ENCODE measurements around the gene ANK2. TPM values are rescaled to one million over a fixed set of nuclear protein-coding genes. Genes with fewer than 3 reads are reported as not detected.

The ANK2 gene
- total and polyA plus RNA-seq, 2 donors from 2014 or later: 21.1 to 125 TPM

GRCh38 chr4:113016377-113016776 lies 33.1 kb upstream of the ANK2 start:
- H3K27me3 ChIP-seq (ENCODE audit: control insufficient read depth, insufficient read depth, low read length): no peaks in the 10 kb centered on the region
- intact Hi-C loops (cut with DNase I): no loop called here
- no peak for FAIRE-seq

DNA sequence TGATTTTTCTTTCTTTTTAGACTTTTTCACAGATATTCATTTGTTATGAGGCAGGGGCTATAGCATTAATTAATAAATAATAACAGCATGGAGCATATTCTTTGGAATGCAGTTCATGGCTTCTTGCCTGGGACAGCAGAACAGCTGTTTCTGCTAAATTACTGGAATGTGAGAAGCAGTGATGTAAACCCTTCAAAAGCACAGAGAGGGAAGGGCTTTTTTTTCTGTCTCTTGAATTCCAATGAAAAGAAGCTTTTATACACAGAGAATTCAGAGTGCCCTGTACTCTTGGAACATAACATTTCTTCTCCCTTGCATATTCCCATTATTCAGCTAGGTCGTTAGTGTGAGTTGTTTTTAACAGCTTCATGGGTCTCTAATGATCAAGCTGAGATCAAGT lies 28.5 kb upstream of the ANK2 start:
- intact Hi-C loops (cut with DNase I): no loop called here
- H3K4me1 ChIP-seq (ENCODE audit: control insufficient read depth in 2 of 3, insufficient read depth in 2 of 3, low read depth in 1 of 3, low read length in 3 of 3): no peaks in the 10 kb centered on the region
- no peak overlapping the region for H3K27ac ChIP-seq (ENCODE audit: low read depth in 2 of 2, low read length in 2 of 2)
- no peaks in the 10 kb centered on the region for H3K27me3 ChIP-seq (ENCODE audit: control insufficient read depth, insufficient read depth, low read length)
- H3K4me3 ChIP-seq (ENCODE audit: low read length in 3 of 3): no peak overlapping the region
- no peaks in the 10 kb centered on the region for H3K36me3 ChIP-seq (ENCODE audit: control insufficient read depth in 2 of 3, insufficient read depth in 3 of 3, low read length in 3 of 3)
- TF ChIP-seq CTCF (IDR thresholded peaks at IDR 0.05; ENCODE audit: borderline replicate concordance, extremely low read depth, insufficient read depth): no peak
- H3K9me3 ChIP-seq (ENCODE audit: control insufficient read depth in 2 of 3, insufficient read depth in 1 of 3, low read length in 3 of 3): no peaks in the 10 kb centered on the region
- H3K9ac ChIP-seq (ENCODE audit: low read length in 3 of 3): no peak overlapping the region
- no peak for FAIRE-seq
- DNase-seq: peak in 2 of 5 donors; percentile 38 to 75

More at GRCh38 chr4:113016377-113016776, 33.1 kb upstream of the ANK2 start:
- no peaks in the 10 kb centered on the region for H3K36me3 ChIP-seq (ENCODE audit: control insufficient read depth in 2 of 3, insufficient read depth in 3 of 3, low read length in 3 of 3)
- no peak for TF ChIP-seq CTCF (IDR thresholded peaks at IDR 0.05; ENCODE audit: borderline replicate concordance, extremely low read depth, insufficient read depth)
- DNase-seq: no peak
- H3K9ac ChIP-seq (ENCODE audit: low read length in 3 of 3): no peak overlapping the region
- H3K9me3 ChIP-seq (ENCODE audit: control insufficient read depth in 2 of 3, insufficient read depth in 1 of 3, low read length in 3 of 3): no peaks in the 10 kb centered on the region
- H3K4me1 ChIP-seq (ENCODE audit: control insufficient read depth in 2 of 3, insufficient read depth in 2 of 3, low read depth in 1 of 3, low read length in 3 of 3): no peaks in the 10 kb centered on the region
- no peak overlapping the region for H3K27ac ChIP-seq (ENCODE audit: low read depth in 2 of 2, low read length in 2 of 2)
- H3K4me3 ChIP-seq (ENCODE audit: low read length in 3 of 3): no peak overlapping the region

DNA sequence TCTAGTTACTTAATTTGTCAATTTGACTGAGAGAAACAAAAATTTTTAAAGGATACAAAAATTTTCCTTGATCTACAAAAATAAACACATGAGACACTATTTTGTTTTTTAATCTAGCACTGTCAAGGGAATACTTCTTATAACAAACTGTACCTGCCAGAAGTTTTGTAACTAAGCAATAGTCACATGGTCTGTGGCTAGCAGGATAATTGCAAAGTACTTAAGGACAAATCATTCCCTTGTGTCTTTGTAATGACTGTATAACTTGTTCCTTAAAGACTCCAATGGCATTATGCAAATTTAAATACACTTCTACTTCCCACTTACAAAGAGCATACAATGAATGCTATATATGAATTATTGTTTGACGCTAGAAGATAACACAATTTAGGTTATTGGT lies 25.1 kb upstream of the ANK2 start:
- intact Hi-C loops (cut with DNase I): no loop called here
- DNase-seq: no peak
- Histone ChIP-seq H3K27ac (ENCODE audit: low read depth in 2 of 2, low read length in 2 of 2) (no peak overlapping the region), H3K9me3 (ENCODE audit: control insufficient read depth in 2 of 3, insufficient read depth in 1 of 3, low read length in 3 of 3) (no peaks in the 10 kb centered on the region), H3K4me1 (ENCODE audit: control insufficient read depth in 2 of 3, insufficient read depth in 2 of 3, low read depth in 1 of 3, low read length in 3 of 3) (no peaks in the 10 kb centered on the region), H3K4me3 (ENCODE audit: low read length in 3 of 3) (no peak overlapping the region), H3K27me3 (ENCODE audit: control insufficient read depth, insufficient read depth, low read length) (no peaks in the 10 kb centered on the region), H3K9ac (ENCODE audit: low read length in 3 of 3) (no peak overlapping the region), H3K36me3 (ENCODE audit: control insufficient read depth in 2 of 3, insufficient read depth in 3 of 3, low read length in 3 of 3) (no peaks in the 10 kb centered on the region)
- no peak for TF ChIP-seq CTCF (IDR thresholded peaks at IDR 0.05; ENCODE audit: borderline replicate concordance, extremely low read depth, insufficient read depth)
- no peak for FAIRE-seq

GRCh38 chr4:113025416-113025815 lies 24.0 kb upstream of the ANK2 start:
- intact Hi-C loops (cut with DNase I): no loop called here
- no peak for DNase-seq
- FAIRE-seq: no peak
- H3K9me3 ChIP-seq (ENCODE audit: control insufficient read depth in 2 of 3, insufficient read depth in 1 of 3, low read length in 3 of 3): no peaks in the 10 kb centered on the region
- H3K4me1 ChIP-seq (ENCODE audit: control insufficient read depth in 2 of 3, insufficient read depth in 2 of 3, low read depth in 1 of 3, low read length in 3 of 3): no peaks in the 10 kb centered on the region
- no peak overlapping the region for H3K9ac ChIP-seq (ENCODE audit: low read length in 3 of 3)
- TF ChIP-seq CTCF (IDR thresholded peaks at IDR 0.05; ENCODE audit: borderline replicate concordance, extremely low read depth, insufficient read depth): no peak
- no peak overlapping the region for H3K4me3 ChIP-seq (ENCODE audit: low read length in 3 of 3)
- no peaks in the 10 kb centered on the region for H3K27me3 ChIP-seq (ENCODE audit: control insufficient read depth, insufficient read depth, low read length)
- H3K36me3 ChIP-seq (ENCODE audit: control insufficient read depth in 2 of 3, insufficient read depth in 3 of 3, low read length in 3 of 3): no peaks in the 10 kb centered on the region
- H3K27ac ChIP-seq (ENCODE audit: low read depth in 2 of 2, low read length in 2 of 2): no peak overlapping the region
